GM19452 (cell line): ENCODE data around the gene CHMP6.
"Not testable (repeated sequence)": the region's sequence is repeated elsewhere in the genome, so short reads cannot be mapped to it uniquely, and the experiment has no call there.

ENCODE experiments used
- ATAC-seq: cut with Tn5 transposase; IDR thresholded peaks from one replicate; pipeline ENCODE4 v1.9.1; 2021; ENCODE audit not compliant: unreplicated experiment

CHMP6 gene

GRCh38 chr17:81010935-81011334 lies 19.3 kb downstream of the CHMP6 start:
- ATAC-seq, result no peak

DNA sequence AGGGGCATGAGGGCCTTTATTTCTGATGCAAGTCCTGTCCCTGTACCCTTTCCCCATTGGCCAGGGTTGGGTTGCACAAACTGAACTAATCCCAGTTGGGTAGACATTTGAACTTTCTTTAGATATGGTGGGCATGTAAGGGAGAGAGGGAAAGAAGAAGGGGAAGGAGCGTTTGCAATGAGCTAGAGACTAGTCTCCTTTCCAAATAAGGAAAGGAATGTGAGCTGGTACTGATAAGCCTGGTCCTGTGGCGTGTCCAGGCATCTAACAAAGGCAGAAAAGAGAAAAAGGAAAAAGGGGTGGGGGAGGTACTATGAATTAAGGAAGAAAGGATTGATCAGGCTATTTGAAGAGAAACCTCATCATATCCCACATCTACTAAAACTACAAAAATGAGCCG lies 20.3 kb downstream of the CHMP6 start:
- no peak for ATAC-seq

GRCh38 chr17:81012574-81013447 lies 21.2 kb downstream of the CHMP6 start:
- ATAC-seq, result no peak

- no peak for ATAC-seq
These were observed 22.0 kb downstream of the CHMP6 start for GRCh38 chr17:81013642-81014041.

DNA sequence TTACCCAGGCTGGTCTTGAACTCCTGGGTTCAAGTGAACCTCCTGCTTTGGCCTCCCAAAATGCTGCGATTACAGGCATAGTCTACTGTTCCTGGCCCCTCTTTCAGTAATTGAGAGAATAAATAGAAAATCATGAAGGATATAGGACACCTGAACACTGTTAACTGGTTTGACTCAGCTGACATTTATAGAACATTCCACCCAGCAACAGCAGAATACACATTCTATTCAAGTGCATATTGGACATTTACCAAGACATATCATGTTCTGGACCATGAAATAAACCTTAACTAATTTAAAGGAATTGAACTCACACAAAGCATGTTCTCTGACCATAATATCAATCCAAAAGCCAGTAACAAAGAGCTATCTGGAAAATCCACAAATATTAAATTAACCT lies 23.5 kb downstream of the CHMP6 start:
- ATAC-seq, result no peak

- ATAC-seq, result no peak
These were observed 24.9 kb downstream of the CHMP6 start for GRCh38 chr17:81016575-81016974.

DNA sequence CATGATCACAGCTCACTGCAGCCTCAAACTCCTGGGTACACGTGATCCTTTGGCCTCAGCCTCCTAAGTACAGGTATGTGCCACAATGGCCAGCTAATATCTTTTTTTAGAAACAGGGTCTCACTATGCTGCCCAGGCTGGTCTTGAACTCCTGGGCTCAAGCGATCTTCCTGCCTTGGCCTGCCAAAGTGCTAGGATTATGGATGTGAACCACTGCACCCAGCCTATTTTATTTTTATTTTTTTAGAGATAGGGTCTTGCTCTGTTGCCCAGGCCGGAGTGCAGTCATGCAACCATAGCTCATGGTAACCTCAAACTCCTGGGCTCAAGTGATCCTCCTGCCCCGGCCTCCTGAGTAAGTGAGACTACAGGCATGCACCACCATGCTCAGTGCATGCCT lies 25.7 kb downstream of the CHMP6 start:
- not testable (repeated sequence) for ATAC-seq

DNA sequence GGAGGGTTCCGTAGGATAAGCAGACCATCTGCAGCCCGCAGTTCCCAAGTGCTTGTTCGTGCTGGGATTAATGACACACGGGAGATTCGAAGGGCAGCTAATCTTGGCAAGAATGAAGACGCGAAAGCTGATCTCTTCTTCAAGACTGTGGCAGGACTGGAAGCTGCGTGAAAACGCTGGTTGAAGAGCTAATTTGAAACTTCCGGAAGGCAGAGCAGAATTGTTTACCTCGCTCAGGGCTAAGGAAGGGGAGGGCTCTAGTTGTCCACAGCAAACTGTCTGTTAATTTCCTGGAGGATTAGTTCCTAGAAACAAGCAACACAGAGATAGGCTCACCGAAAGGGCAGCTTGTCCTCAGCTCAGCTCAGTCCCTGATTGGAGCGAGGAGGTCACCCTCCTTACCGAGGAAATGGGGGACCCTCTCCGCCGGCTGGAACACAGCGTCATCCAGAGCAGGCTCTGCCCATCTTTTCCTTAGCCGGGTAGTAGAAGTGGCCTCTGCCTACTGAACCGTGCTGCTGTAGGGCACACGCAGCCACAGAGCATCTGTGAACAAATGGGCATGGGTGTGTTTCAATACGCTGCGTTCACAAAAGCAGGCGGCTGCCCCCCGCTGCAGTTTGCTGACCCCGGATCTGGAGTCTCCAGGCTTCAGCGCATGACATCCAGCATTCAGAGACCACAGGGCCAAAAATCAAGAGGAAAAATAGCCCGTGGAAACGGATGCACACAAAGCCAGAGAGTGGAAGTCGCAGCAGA lies 26.6 kb downstream of the CHMP6 start:
- no peak for ATAC-seq

DNA sequence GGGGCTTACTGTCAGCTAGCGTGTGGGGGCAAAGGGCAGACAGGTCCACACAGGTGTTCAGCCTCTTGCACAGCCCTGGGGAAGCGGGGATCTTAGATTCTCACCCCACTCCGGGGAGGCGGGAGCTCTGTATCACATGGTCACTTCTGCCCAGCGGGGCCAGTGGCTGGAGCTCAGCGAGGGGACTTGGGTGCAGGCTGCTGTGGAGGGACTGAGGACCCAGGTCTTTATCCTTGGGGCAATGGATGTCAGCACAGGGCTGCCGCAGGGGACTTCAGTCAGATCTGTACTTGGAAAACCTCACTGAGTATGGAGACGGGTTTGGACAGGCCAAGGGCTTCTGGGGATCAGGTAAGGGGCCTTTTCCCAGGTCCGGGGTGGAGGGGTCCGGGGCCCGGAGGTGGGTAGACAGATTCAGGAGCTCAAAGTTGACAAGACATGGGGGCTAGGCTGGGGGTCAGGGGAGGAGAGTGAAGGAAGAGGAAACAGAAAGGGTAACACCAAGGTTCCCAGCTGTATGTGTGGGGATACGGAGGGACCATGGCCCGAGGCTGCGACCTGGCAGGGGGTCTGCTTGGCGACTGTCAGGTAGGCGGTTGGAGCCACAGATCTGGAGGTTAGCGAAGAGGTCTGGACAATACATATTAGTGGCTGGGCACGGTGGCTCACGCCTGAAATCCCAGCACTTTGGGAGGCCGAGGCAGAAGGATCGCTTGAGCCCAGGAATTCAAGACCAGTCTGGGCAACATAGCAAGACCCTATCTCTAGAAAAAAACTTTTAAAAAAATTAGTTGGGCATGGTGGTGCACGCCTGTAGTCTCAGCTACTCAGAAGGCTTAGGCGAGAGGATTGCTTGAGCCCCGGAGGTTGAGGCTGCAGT lies 28.2 kb downstream of the CHMP6 start:
- no peak for ATAC-seq

GRCh38 chr17:81020443-81020766 lies 28.8 kb downstream of the CHMP6 start:
- no peak for ATAC-seq

DNA sequence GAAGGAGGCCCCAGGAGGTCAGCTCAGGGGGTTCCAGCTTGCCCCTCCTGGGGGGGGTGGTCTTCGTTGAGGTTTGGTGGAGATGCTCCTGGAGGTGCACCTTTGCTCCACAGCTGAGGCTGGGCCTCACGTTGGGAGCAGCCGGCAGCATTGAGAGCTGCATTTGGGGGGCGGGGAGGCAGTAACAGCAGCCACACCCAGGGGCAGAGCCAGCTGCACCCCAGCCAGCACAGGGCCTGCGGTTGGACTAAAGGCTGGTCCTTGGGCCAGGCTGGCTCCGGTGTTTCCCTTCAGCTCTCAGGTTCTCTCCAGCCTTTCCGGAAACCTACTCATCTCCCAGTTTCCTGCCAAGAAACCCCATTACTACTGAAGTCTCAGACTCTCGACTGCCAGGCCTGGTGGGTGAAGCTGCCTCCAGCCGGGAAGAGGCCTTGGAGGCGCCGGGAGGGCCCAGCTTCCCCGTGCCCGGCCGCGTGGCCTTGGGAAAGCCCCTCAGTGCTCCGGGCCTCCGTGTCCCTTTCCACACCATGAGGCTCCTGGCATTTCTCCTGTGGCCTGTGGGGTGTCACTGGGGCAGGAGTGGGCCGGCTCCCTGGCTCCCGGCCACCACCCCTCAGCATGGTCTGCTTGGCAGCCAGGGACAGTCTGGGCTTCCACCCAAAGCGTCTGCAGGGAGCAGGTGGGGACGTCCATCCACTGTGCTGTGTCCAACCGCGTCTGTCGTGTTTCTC lies 29.3 kb downstream of the CHMP6 start:
- ATAC-seq, result no peak

GRCh38 chr17:81021531-81022343 lies 30.1 kb downstream of the CHMP6 start:
- ATAC-seq, result no peak

DNA sequence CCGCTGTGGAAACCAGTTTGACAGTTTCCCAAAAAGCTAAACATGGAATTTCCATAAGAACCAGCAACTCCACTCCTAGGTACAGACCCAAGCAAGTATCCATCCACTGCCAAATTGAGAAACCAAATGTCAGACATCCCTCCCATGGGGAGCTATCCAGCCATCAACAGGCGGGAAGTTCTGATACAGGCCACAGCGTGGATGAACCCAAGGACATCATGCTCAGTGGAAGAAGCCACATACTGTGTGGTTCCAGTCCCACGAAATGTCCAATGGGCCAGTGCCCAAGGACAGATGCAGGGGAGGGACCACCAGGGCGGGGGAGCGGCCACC lies 30.7 kb downstream of the CHMP6 start:
- no peak for ATAC-seq

DNA sequence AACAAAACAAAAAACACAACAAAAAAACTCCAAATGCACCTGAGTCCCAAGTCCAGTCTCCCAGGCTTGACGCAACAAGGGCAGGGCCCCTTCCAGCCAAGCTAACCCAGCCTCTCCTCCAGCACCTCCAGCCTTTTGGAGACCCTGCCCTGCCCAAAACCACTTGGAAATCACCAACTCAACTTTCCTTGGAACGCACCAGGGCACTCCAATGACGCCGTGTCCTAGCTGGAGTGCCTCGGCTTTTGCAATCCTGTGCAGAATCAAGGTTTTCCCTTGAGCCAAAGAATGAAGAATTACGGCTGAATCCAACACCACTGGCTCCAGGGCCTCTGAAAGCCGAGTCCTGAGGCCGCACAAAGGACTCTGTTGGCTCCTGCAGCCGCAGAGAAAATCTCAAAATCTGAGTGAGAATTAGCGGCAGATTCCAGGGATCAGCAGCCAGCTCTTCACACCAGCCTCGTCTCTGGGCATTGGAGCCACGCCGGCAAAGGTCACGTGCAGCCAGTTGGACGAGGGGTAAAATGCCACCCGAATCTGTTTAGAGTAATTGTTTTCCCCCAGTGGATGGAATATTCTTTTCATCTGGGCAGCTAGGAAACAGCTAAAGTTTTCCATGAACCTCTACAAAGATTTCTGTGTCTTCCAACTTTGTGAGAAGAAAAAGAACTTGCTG lies 33.6 kb downstream of the CHMP6 start:
- no peak for ATAC-seq

GRCh38 chr17:81025741-81026129 lies 34.1 kb downstream of the CHMP6 start:
- ATAC-seq, result no peak

GRCh38 chr17:81026266-81027036 lies 34.8 kb downstream of the CHMP6 start:
- no peak for ATAC-seq

DNA sequence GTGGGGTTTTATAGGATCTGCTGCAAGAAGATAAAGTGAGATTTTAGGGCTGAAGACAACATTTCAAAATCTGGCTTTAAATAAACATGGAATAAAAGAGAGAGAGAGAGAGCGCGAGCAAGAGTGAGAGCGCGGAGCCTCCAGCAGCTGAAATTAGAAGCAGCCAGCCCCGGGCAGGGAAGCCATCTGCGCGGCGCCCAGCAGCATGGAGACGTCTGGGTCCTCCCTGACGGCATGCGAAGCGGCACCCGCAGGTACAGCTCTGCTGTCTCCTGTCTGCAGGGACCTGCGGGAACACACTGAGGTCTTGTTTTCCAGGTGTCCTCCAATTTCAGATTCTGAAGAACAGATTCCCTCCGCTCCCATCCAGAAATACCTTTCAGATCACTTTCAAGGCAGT lies 35.4 kb downstream of the CHMP6 start:
- no peak for ATAC-seq

DNA sequence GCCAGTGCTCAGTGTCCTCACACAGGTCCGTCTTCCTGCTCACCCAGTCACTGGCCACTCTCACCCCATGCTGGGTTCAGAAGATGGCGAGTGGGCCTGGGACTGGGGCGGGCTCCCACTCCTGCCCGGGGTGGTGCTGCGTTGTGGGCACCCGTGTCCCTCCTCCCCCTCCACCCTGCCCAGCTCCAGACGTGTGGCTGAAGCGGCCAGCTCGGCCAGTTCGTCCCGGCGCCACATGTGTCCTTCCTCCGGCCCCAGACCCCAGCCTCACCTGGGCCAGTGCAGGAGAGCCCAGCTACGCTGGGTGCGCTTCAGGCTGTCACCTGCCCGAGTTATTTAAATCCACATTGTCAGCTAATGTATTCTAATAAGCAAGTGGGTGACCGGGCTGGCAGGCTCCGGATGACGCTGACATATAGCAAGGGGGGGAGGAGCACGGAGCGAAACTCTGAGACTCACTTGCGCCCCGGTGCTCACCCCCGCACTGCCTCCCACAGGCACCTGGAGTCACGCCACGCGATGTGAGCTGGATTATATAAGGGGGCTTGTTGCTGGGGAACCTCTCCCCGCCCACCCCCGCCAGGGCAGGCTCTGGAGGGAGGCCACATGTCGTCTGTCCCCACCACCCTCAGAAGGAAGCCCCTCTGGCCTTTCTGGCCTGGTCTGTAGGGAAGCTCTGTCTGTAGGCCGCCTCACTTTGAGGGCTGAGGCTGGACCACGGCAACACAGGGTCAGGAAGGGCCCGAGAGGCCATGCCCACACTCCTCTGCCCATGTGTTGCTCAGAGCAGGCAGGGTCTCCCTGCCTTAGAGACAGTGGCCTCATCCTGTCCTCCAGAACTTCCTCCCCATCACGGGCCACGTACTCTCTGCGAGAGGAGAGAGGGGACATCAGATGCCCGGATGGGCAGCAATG lies 36.2 kb downstream of the CHMP6 start:
- no peak for ATAC-seq
